Upper lobe of right lung (tissue), 1 donor: ENCODE results near the gene TINCR. TPM values are rescaled to one million over a fixed set of nuclear protein-coding genes. Genes with fewer than 3 reads are reported as not detected.

Source experiments
- ATAC-seq: fragments of 200-7000 bp; cut with Tn5 transposase; one replicate; pipeline ENCODE4 v1.9.1; 2020; ENCODE audit warnings: mild to moderate bottlenecking, moderate library complexity
- DNase-seq: peaks from one replicate; pipeline ENCODE4 v3.0.0-alpha.2; 2020
- H3K27ac ChIP-seq: fragments of 200-600 bp; one replicate; pipeline ENCODE4 v1.8.0; 2022
- H3K27me3 ChIP-seq: fragments of 200-600 bp; one replicate; pipeline ENCODE4 v1.8.0; 2022; ENCODE audit warnings: mild to moderate bottlenecking
- H3K36me3 ChIP-seq: fragments of 200-600 bp; one replicate; pipeline ENCODE4 v1.8.0; 2022
- H3K4me1 ChIP-seq: fragments of 200-600 bp; one replicate; pipeline ENCODE4 v1.8.0; 2022
- H3K4me3 ChIP-seq: fragments of 200-600 bp; one replicate; pipeline ENCODE4 v1.8.0; 2022; ENCODE audit warnings: mild to moderate bottlenecking
- H3K9me3 ChIP-seq: fragments of 200-600 bp; one replicate; pipeline ENCODE4 v1.8.0; 2022
- CTCF ChIP-seq: fragments of 200-600 bp; IDR thresholded peaks from one replicate; pipeline ENCODE4 v1.8.0; 2022; ENCODE audit warnings: antibody characterized with exemption
- intact Hi-C: fragments of 100-400 bp; cut with DNase I; formaldehyde crosslinking; loops from one replicate; pipeline ENCODE4 v1.11.0; 2022
- total RNA-seq: library from RNA; stranded (reverse); fragmentation: NEBNext Ultra II Directional; extraction: Animal tissue kit (Norgen Biotek cat#: 25700); gene quantifications from one replicate; pipeline ENCODE4 v1.2.1, GENCODE V29; 2021
- donor health status: DM: no; HTN: yes; CAD: no; lungs with severe emphysema.

The TINCR gene
- total RNA-seq, 1 donor from 2014 or later = 5.6 TPM

GRCh38 chr19:5579697-5580096, 11.9 kb upstream of the TINCR start:
- Histone ChIP-seq H3K27ac (no peak overlapping the region), H3K27me3 (no peaks in the 10 kb centered on the region), H3K9me3 (no peaks in the 10 kb centered on the region), H3K4me3 (no peak overlapping the region), H3K4me1 (no peaks in the 10 kb centered on the region), H3K36me3 (peaks cover 17% of the 10 kb centered on the region)
- no peak for ATAC-seq
- intact Hi-C loops = no loop called here
- TF ChIP-seq CTCF = no peak
- no peak for DNase-seq

- Histone ChIP-seq H3K27me3 (no peaks in the 10 kb centered on the region), H3K27ac (no peak overlapping the region), H3K36me3 (peaks cover 16% of the 10 kb centered on the region), H3K9me3 (no peaks in the 10 kb centered on the region), H3K4me1 (no peaks in the 10 kb centered on the region), H3K4me3 (no peak overlapping the region)
- no peak for ATAC-seq
- TF ChIP-seq CTCF = no peak
- DNase-seq = no peak
- intact Hi-C loops = no loop called here
Observed at GRCh38 chr19:5579286-5579685, 11.5 kb upstream of the TINCR start.

- peak; percentile 99 for TF ChIP-seq CTCF
- Histone ChIP-seq H3K27me3 (no peaks in the 10 kb centered on the region), H3K36me3 (peaks cover 10% of the 10 kb centered on the region), H3K4me1 (no peaks in the 10 kb centered on the region), H3K27ac (no peak overlapping the region), H3K9me3 (no peaks in the 10 kb centered on the region), H3K4me3 (no peak overlapping the region)
- ATAC-seq = peak; percentile 94
- peak; percentile 85 for DNase-seq
- intact Hi-C loops = no loop called here
Observed at GRCh38 chr19:5578097-5578846, 10.5 kb upstream of the TINCR start.

- no peak for TF ChIP-seq CTCF
- intact Hi-C loops = no loop called here
Observed at GRCh38 chr19:5575590-5575989, 7.8 kb upstream of the TINCR start.

GRCh38 chr19:5572556-5573286, 5.0 kb upstream of the TINCR start:
- H3K27me3 ChIP-seq = no peaks in the 10 kb centered on the region
- TF ChIP-seq CTCF = no peak
- intact Hi-C loops = no loop called here
- no peaks in the 10 kb centered on the region for H3K4me1 ChIP-seq
- DNase-seq (no peak), ATAC-seq (peak; percentile 75)
- H3K4me3 ChIP-seq = no peak overlapping the region
- H3K9me3 ChIP-seq = no peaks in the 10 kb centered on the region
- no peaks in the 10 kb centered on the region for H3K36me3 ChIP-seq
- no peak overlapping the region for H3K27ac ChIP-seq

More at GRCh38 chr19:5575590-5575989, 7.8 kb upstream of the TINCR start:
- no peaks in the 10 kb centered on the region for H3K36me3 ChIP-seq
- no peak overlapping the region for H3K4me3 ChIP-seq
- DNase-seq (no peak), ATAC-seq (no peak)
- H3K4me1 ChIP-seq = no peaks in the 10 kb centered on the region
- no peaks in the 10 kb centered on the region for H3K9me3 ChIP-seq
- no peak overlapping the region for H3K27ac ChIP-seq
- no peaks in the 10 kb centered on the region for H3K27me3 ChIP-seq
